ENCODE data around the gene STPG1.

DNA sequence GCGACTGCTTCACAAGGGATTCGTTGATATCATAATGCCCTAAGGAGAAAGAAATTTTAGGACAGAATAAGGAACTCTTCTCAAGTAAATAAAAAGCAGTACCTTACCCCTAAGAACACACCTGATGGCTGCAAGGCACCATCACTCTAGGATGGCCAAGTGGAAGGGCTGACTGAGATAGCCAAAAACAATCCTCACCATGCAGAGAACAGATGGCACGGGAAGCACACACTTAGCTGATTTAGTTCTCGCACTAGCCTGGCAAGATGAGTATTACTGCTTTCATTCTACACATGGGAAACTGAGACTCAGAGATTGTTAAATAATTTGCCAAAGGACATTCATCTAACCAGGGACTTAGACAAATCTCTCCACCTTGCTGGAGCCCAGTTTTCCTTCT, 43.8 kb downstream of the STPG1 start:
- no peak for TF ChIP-seq CTCF (IDR thresholded peaks at IDR 0.05; ENCODE audit: extremely low read depth in 1 of 2, insufficient read depth in 1 of 2, low read depth in 1 of 2, low read length in 2 of 2)
- no peak for TF ChIP-seq POLR2A (IDR thresholded peaks at IDR 0.05; ENCODE audit: low read depth, low read length)
- TF ChIP-seq POLR2AphosphoS5 (IDR thresholded peaks at IDR 0.05; ENCODE audit: insufficient read depth, low read depth, low read length): no peak
- TF ChIP-seq EZH2 (IDR thresholded peaks at IDR 0.05; ENCODE audit: borderline replicate concordance, low read depth, low read length, severe bottlenecking): no peak
- no peak for TF ChIP-seq MAX (IDR thresholded peaks at IDR 0.05; ENCODE audit: insufficient read depth, insufficient read length)
- TF ChIP-seq JUN (IDR thresholded peaks at IDR 0.05; ENCODE audit: borderline replicate concordance, insufficient read depth, insufficient read length, low read depth): no peak
- TF ChIP-seq GATA2 (IDR thresholded peaks at IDR 0.05; ENCODE audit: insufficient read depth, insufficient read length, low read depth, low read length): no peak
- no peak for TF ChIP-seq FOS (IDR thresholded peaks at IDR 0.05; ENCODE audit: borderline replicate concordance, insufficient read depth, low read length)
- no peak for TF ChIP-seq MYC (IDR thresholded peaks at IDR 0.05; ENCODE audit: low read depth, low read length)

Data from endothelial cell of umbilical vein (primary cell).